Measurements from ENCODE around the gene TPT1.

GRCh38 chr13:45301263-45301662 is 39.7 kb downstream of the TPT1 start:
- TF ChIP-seq CTCF (IDR thresholded peaks at IDR 0.05), result no peak
- TF ChIP-seq POLR2A (IDR thresholded peaks at IDR 0.05; ENCODE audit: low read depth), result no peak

Data from esophagus muscularis mucosa (tissue), 3 donors.